Right kidney (tissue), 9 donors: ENCODE measurements around the gene CASTOR2.
"Not testable (repeated sequence)": the region's sequence is repeated elsewhere in the genome, so short reads cannot be mapped to it uniquely, and the experiment has no call there.

Experiments used
- DNase-seq: peaks from one replicate; pipeline ENCODE4 v3.0.0-alpha.2; 2016
- long read RNA-seq, 8 donors: transcript quantifications; one replicate each; lab custom pipeline, GENCODE V29; 2026

CASTOR2 gene
- long read RNA-seq, donor 1: 0 reads
- long read RNA-seq, donor 2, partial matches to known transcripts: 0 of 13 reads
- long read RNA-seq, donor 2, other reads (novel, unspliced or antisense): 12 of 13 reads
- long read RNA-seq, donor 3, partial matches to known transcripts: 18 of 20 reads
- long read RNA-seq, donor 3, other reads (novel, unspliced or antisense): 0 of 20 reads
- long read RNA-seq, donor 4, partial matches to known transcripts: 0 of 1 reads
- long read RNA-seq, donor 4, other reads (novel, unspliced or antisense): 0 of 1 reads
- long read RNA-seq, donor 5, partial matches to known transcripts: 0 of 1 reads
- long read RNA-seq, donor 5, other reads (novel, unspliced or antisense): 0 of 1 reads
- long read RNA-seq, donor 6, partial matches to known transcripts: 0 of 1 reads
- long read RNA-seq, donor 6, other reads (novel, unspliced or antisense): 0 of 1 reads
- long read RNA-seq, donor 7, partial matches to known transcripts: 6 of 7 reads
- long read RNA-seq, donor 7, other reads (novel, unspliced or antisense): 0 of 7 reads
- long read RNA-seq, donor 8, partial matches to known transcripts: 0 of 2 reads
- long read RNA-seq, donor 8, other reads (novel, unspliced or antisense): 0 of 2 reads

GRCh38 chr7:74964511-74965119, at the start of gene CASTOR2:
CASTOR2 (plus strand) TSS chr7:74964705; CDS start chr7:74964986, 281 bp downstream.
- not testable (repeated sequence) for DNase-seq

GRCh38 chr7:74922321-74922890, 42.1 kb upstream of the CASTOR2 start:
- DNase-seq: not testable (repeated sequence)

GRCh38 chr7:74923644-74924043, 40.9 kb upstream of the CASTOR2 start:
- not testable (repeated sequence) for DNase-seq

- not testable (repeated sequence) for DNase-seq
These were observed 37.5 kb upstream of the CASTOR2 start for GRCh38 chr7:74926968-74927367.

- not testable (repeated sequence) for DNase-seq
These were observed 32.8 kb upstream of the CASTOR2 start for GRCh38 chr7:74931563-74932328.

GRCh38 chr7:74939429-74939828, 25.1 kb upstream of the CASTOR2 start:
- not testable (repeated sequence) for DNase-seq

- not testable (repeated sequence) for DNase-seq
These were observed 23.0 kb upstream of the CASTOR2 start for GRCh38 chr7:74941302-74942069.

- DNase-seq: not testable (repeated sequence)
These were observed 20.6 kb upstream of the CASTOR2 start for GRCh38 chr7:74943923-74944322.

- DNase-seq: not testable (repeated sequence)
These were observed 16.8 kb upstream of the CASTOR2 start for GRCh38 chr7:74947741-74948140.

- DNase-seq: not testable (repeated sequence)
These were observed 10.7 kb upstream of the CASTOR2 start for GRCh38 chr7:74953774-74954173.

- DNase-seq: not testable (repeated sequence)
These were observed 6.2 kb upstream of the CASTOR2 start for GRCh38 chr7:74958328-74958727.

GRCh38 chr7:74963704-74964510, 598 bp upstream of the CASTOR2 start:
- not testable (repeated sequence) for DNase-seq

GRCh38 chr7:74966208-74966854, 1.8 kb downstream of the CASTOR2 start:
- DNase-seq: not testable (repeated sequence)

- not testable (repeated sequence) for DNase-seq
These were observed 2.4 kb downstream of the CASTOR2 start for GRCh38 chr7:74966909-74967308.

GRCh38 chr7:74971431-74971830, 6.9 kb downstream of the CASTOR2 start:
- not testable (repeated sequence) for DNase-seq

GRCh38 chr7:74972377-74972776, 7.9 kb downstream of the CASTOR2 start:
- not testable (repeated sequence) for DNase-seq

GRCh38 chr7:74975959-74976358, 11.5 kb downstream of the CASTOR2 start:
- not testable (repeated sequence) for DNase-seq

GRCh38 chr7:74977523-74977922, 13.0 kb downstream of the CASTOR2 start:
- not testable (repeated sequence) for DNase-seq

GRCh38 chr7:74988436-74988835, 23.9 kb downstream of the CASTOR2 start:
- DNase-seq: not testable (repeated sequence)

GRCh38 chr7:74993121-74993520, 28.6 kb downstream of the CASTOR2 start:
- DNase-seq: no peak
